ENCODE data around the gene ADAT2.

DNA sequence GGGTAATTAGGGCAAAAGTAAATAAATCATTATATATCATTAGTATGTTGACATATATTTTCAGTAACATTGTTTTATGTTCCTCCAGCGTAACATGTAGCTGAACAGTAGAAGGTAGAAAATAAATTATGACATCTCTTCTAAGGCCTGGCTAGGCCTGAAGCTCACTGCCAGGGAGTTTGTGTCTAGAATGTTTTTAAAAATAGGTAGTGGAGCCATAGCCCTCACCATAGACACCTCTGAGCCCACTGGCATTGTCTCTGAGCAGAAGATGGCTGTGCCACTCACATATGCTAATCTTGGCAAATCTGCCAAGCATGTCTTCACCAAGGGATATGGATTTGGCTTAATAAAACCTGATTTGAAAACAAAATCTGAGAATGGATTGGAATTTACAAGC is 39.7 kb upstream of the ADAT2 start:
- TF ChIP-seq, protein P1, sequence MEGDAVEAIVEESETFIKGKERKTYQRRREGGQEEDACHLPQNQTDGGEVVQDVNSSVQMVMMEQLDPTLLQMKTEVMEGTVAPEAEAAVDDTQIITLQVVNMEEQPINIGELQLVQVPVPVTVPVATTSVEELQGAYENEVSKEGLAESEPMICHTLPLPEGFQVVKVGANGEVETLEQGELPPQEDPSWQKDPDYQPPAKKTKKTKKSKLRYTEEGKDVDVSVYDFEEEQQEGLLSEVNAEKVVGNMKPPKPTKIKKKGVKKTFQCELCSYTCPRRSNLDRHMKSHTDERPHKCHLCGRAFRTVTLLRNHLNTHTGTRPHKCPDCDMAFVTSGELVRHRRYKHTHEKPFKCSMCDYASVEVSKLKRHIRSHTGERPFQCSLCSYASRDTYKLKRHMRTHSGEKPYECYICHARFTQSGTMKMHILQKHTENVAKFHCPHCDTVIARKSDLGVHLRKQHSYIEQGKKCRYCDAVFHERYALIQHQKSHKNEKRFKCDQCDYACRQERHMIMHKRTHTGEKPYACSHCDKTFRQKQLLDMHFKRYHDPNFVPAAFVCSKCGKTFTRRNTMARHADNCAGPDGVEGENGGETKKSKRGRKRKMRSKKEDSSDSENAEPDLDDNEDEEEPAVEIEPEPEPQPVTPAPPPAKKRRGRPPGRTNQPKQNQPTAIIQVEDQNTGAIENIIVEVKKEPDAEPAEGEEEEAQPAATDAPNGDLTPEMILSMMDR (IDR thresholded peaks at IDR 0.05; ENCODE audit: poor library complexity) = no peak
- no peak for TF ChIP-seq EZH2 (IDR thresholded peaks at IDR 0.05; ENCODE audit: borderline replicate concordance)
